Lung (tissue), 12 donors: Measurements from ENCODE around the gene ANKMY2. TPM values are rescaled to one million over a fixed set of nuclear protein-coding genes. Genes with fewer than 3 reads are reported as not detected.
A peak's percentile ranks its signal among the peaks of the same experiment; 100 is the strongest.

ENCODE experiments used
- ATAC-seq: fragments of 200-7000 bp; cut with Tn5 transposase; one replicate; pipeline ENCODE4 v1.9.1; 2020; ENCODE audit warnings: moderate number of reproducible peaks; ENCODE audit not compliant: insufficient read depth, low FRiP score
- DNase-seq, 3 donors: peaks; one replicate each; pipeline ENCODE4 v3.0.0-alpha.2; 2013 to 2017
- H3K27ac ChIP-seq, 2 donors: one replicate each; pipeline ENCODE4 v1.5.1; 2013; ENCODE audit warnings: mild to moderate bottlenecking in 2 of 2, moderate library complexity in 2 of 2, control low read depth in 1 of 2, inconsistent platforms in 1 of 2, low read depth in 1 of 2, low read length in 1 of 2
- H3K27me3 ChIP-seq, 3 donors: one replicate each; pipeline ENCODE4 v1.5.1; 2013; ENCODE audit warnings: low read length in 2 of 3; ENCODE audit not compliant: control insufficient read depth in 3 of 3, insufficient read depth in 3 of 3
- H3K36me3 ChIP-seq, 4 donors: one replicate each; pipeline ENCODE4 v1.5.1; 2013; ENCODE audit warnings: low read length in 4 of 4, mild to moderate bottlenecking in 1 of 4, moderate library complexity in 1 of 4; ENCODE audit not compliant: control insufficient read depth in 4 of 4, insufficient read depth in 4 of 4
- H3K4me1 ChIP-seq, 5 donors: one replicate each; pipeline ENCODE4 v1.5.1; 2013; ENCODE audit warnings: low read length in 5 of 5, mild to moderate bottlenecking in 2 of 5, moderate library complexity in 1 of 5; ENCODE audit not compliant: control insufficient read depth in 5 of 5, insufficient read depth in 5 of 5
- H3K4me3 ChIP-seq: one replicate; pipeline ENCODE4 v1.5.1; 2013; ENCODE audit warnings: mild to moderate bottlenecking, control low read depth, moderate library complexity
- H3K9ac ChIP-seq, 2 donors: one replicate each; pipeline ENCODE4 v1.5.1; 2013; ENCODE audit warnings: low read length in 2 of 2, control low read depth in 1 of 2; ENCODE audit not compliant: insufficient read depth in 1 of 2
- H3K9me3 ChIP-seq, 4 donors: one replicate each; pipeline ENCODE4 v1.5.1; 2013; ENCODE audit warnings: low read length in 3 of 4, mild to moderate bottlenecking in 1 of 4, moderate library complexity in 1 of 4; ENCODE audit not compliant: control insufficient read depth in 4 of 4, insufficient read depth in 3 of 4
- WGBS, 2 donors: extraction: QIAGEN DNeasy Blood & Tissue Kit; methylation state at CpG; one replicate each; pipeline ENCODE4 v1.1.7; 2013; 5-methylcytosine and 5-hydroxymethylcytosine counted together
- polyA plus RNA-seq, 2 donors: library from polyadenylated mRNA; stranded (reverse); fragments of 200-250 nt; gene quantifications; one replicate each; pipeline ENCODE4 v1.2.1, GENCODE V29; 2013
- total RNA-seq, 2 donors: library from RNA; depleted of rRNA in 1 of 2; stranded (reverse); fragments of >200 nt in 1 of 2; gene quantifications; one replicate each; pipeline ENCODE4 v1.2.1, GENCODE V29; 2014 to 2021
- TF ChIP-seq, protein P1 (sequence below): IDR thresholded peaks from 2 replicates; pipeline ENCODE4 v1.5.1; 2012; ENCODE audit warnings: mild to moderate bottlenecking; ENCODE audit errors: control extremely low read depth, extremely low read depth
- donor health status: control.
- donor health status: control.
- donor health status: Bipolar disorder and iron deficiency.
- donor health status: healthy.
- donor health status: DM: yes; HTN: yes; CAD: no.

The ANKMY2 gene
- total and polyA plus RNA-seq, 4 donors: 4.9 to 26.2 (median 9.7) TPM

DNA sequence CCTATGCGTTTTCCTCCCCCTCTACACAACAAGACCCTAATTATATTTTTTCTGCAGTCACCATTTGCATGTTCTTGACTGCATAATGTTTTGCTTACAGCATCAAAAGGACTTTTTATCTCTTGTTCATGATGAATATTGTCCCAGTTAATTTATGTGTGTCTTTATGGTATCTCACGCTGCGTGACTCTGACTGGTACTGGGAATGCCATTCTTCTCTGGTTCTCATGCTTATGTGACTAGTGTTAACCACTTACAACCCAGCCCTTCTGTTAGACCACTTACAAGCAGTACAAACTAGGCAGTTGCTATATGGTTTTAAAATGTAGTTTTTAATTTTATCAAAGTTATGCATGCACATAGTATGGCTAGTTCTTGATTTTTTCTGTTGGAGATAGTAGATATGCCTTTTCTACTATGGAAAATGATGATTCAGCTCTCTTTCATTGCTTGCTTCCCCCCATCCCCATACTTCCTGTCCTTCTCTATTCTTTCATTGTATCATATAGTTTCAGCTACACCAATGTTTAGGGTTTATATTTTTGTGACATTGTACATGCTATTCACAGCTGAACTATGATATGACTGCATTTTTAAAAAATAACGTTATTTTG, 25.3 kb upstream of the ANKMY2 start:
- Histone ChIP-seq H3K27ac (peak overlapping the region in 1 of 2 donors; percentile 68), H3K9ac (no peak overlapping the region), H3K4me1 (peaks cover 0 to 25% (median 0%) of the 10 kb centered on the region in 5 donors), H3K9me3 (no peaks in the 10 kb centered on the region), H3K36me3 (peaks cover 6 to 14% (median 8%) of the 10 kb centered on the region in 4 donors), H3K27me3 (no peaks in the 10 kb centered on the region), H3K4me3 (no peak overlapping the region)
- WGBS, 2 donors: 97 to 98% methylated on average over 4 of the region's 4 CpGs
- TF ChIP-seq, protein P1, sequence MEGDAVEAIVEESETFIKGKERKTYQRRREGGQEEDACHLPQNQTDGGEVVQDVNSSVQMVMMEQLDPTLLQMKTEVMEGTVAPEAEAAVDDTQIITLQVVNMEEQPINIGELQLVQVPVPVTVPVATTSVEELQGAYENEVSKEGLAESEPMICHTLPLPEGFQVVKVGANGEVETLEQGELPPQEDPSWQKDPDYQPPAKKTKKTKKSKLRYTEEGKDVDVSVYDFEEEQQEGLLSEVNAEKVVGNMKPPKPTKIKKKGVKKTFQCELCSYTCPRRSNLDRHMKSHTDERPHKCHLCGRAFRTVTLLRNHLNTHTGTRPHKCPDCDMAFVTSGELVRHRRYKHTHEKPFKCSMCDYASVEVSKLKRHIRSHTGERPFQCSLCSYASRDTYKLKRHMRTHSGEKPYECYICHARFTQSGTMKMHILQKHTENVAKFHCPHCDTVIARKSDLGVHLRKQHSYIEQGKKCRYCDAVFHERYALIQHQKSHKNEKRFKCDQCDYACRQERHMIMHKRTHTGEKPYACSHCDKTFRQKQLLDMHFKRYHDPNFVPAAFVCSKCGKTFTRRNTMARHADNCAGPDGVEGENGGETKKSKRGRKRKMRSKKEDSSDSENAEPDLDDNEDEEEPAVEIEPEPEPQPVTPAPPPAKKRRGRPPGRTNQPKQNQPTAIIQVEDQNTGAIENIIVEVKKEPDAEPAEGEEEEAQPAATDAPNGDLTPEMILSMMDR: no peak
- DNase-seq (no peak), ATAC-seq (no peak)

- Histone ChIP-seq H3K27me3 (no peaks in the 10 kb centered on the region), H3K27ac (peak overlapping the region in 1 of 2 donors; percentile 68), H3K9ac (no peak overlapping the region), H3K36me3 (peaks cover under 1 to 10% (median 3%) of the 10 kb centered on the region in 4 donors), H3K9me3 (no peaks in the 10 kb centered on the region), H3K4me3 (no peak overlapping the region), H3K4me1 (peaks cover 0 to 25% (median 0%) of the 10 kb centered on the region in 5 donors)
- ATAC-seq: no peak
- no peak for DNase-seq
- WGBS, 2 donors: 80 to 95% methylated on average over 1 of the region's 1 CpG
- TF ChIP-seq, protein P1: no peak
Measured at GRCh38 chr7:16670021-16670420, 24.5 kb upstream of the ANKMY2 start.

GRCh38 chr7:16669581-16669980, 24.0 kb upstream of the ANKMY2 start:
- H3K4me1 ChIP-seq: peaks cover 0 to 25% (median 0%) of the 10 kb centered on the region in 5 donors
- no peak for DNase-seq
- no peaks in the 10 kb centered on the region for H3K9me3 ChIP-seq
- H3K27ac ChIP-seq: peak overlapping the region in 1 of 2 donors; percentile 68
- H3K4me3 ChIP-seq: no peak overlapping the region
- WGBS, 2 donors: 97 to 99% methylated on average over 2 of the region's 2 CpGs
- H3K9ac ChIP-seq: no peak overlapping the region
- TF ChIP-seq, protein P1: no peak
- H3K36me3 ChIP-seq: peaks cover 0 to 10% (median 3%) of the 10 kb centered on the region in 4 donors
- ATAC-seq: no peak
- H3K27me3 ChIP-seq: no peaks in the 10 kb centered on the region

DNA sequence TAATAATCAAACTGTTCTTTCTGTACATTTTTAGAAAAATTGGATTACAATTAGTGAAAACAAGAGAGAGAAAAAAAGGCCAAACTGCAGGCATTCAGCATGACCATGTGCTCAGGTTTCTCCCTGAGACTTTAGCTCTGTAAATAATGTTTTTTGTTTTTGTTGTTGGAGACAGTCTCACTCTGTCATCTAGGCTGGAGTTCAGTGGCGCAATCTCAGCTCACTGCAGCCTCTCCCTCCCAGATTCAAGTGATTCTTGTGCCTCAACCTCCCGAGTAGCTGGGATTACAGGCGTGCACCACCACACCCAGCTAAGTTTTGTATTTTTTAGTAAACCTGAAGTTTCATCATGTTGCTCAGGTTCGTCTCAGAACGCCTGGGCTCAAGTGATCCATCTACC, 23.4 kb upstream of the ANKMY2 start:
- no peak for DNase-seq
- Histone ChIP-seq H3K27ac (peak overlapping the region; percentile 43 to 59), H3K4me1 (peaks cover 0 to 30% (median 0%) of the 10 kb centered on the region in 5 donors), H3K4me3 (no peak overlapping the region), H3K36me3 (peaks cover 0 to 10% (median 3%) of the 10 kb centered on the region in 4 donors), H3K9ac (no peak overlapping the region), H3K9me3 (no peaks in the 10 kb centered on the region), H3K27me3 (no peaks in the 10 kb centered on the region)
- ATAC-seq: no peak
- 93 to 97% methylated on average over 5 of the region's 5 CpGs for WGBS, 2 donors
- TF ChIP-seq, protein P1: no peak
